H4 (cell line): ENCODE measurements around the gene SV2B. TPM values are rescaled to one million over a fixed set of nuclear protein-coding genes. Genes with fewer than 3 reads are reported as not detected.
"Not testable (repeated sequence)": the region's sequence is repeated elsewhere in the genome, so short reads cannot be mapped to it uniquely, and the experiment has no call there.

ENCODE experiments used
- DNase-seq: peaks from one replicate; pipeline ENCODE4 v3.0.0-alpha.2; 2015; ENCODE audit warnings: low spot score
- total RNA-seq: library from RNA; depleted of rRNA; stranded (reverse); fragments of >200 nt; shearing (Covaris generic); gene quantifications from 2 replicates; pipeline ENCODE4 v1.2.3, GENCODE V29; 2014; rRNA removed

SV2B gene
- total RNA-seq: 0.04 TPM in 1 of 2 replicates, not detected in the other

- DNase-seq: no peak
Observed at GRCh38 chr15:91099995-91100813, at the start of gene SV2B. SV2B (plus strand) TSS chr15:91100257; CDS start chr15:91226264, 126,007 bp downstream.

GRCh38 chr15:91051248-91051647 is 48.8 kb upstream of the SV2B start:
- no peak for DNase-seq

GRCh38 chr15:91054816-91055215 is 45.2 kb upstream of the SV2B start:
- no peak for DNase-seq

- peak; percentile 77 for DNase-seq
Observed at GRCh38 chr15:91055548-91056331, 44.3 kb upstream of the SV2B start.

- DNase-seq: no peak
Observed at GRCh38 chr15:91061230-91061629, 38.8 kb upstream of the SV2B start.

GRCh38 chr15:91061997-91062396 is 38.1 kb upstream of the SV2B start:
- no peak for DNase-seq

- no peak for DNase-seq
Observed at GRCh38 chr15:91065505-91065904, 34.6 kb upstream of the SV2B start.

GRCh38 chr15:91067036-91067435 is 33.0 kb upstream of the SV2B start:
- no peak for DNase-seq

GRCh38 chr15:91068436-91068835 is 31.6 kb upstream of the SV2B start:
- no peak for DNase-seq

GRCh38 chr15:91068966-91069365 is 31.1 kb upstream of the SV2B start:
- no peak for DNase-seq

- DNase-seq: no peak
Observed at GRCh38 chr15:91070872-91071271, 29.2 kb upstream of the SV2B start.

- DNase-seq: no peak
Observed at GRCh38 chr15:91072161-91072560, 27.9 kb upstream of the SV2B start.

GRCh38 chr15:91073077-91073476 is 27.0 kb upstream of the SV2B start:
- DNase-seq: no peak

GRCh38 chr15:91073768-91074167 is 26.3 kb upstream of the SV2B start:
- DNase-seq: no peak

GRCh38 chr15:91075739-91076138 is 24.3 kb upstream of the SV2B start:
- DNase-seq: no peak

GRCh38 chr15:91077029-91077428 is 23.0 kb upstream of the SV2B start:
- DNase-seq: no peak

- not testable (repeated sequence) for DNase-seq
Observed at GRCh38 chr15:91093866-91094265, 6.2 kb upstream of the SV2B start.

GRCh38 chr15:91098451-91098850 is 1.6 kb upstream of the SV2B start:
- DNase-seq: no peak

- peak; percentile 16 for DNase-seq
Observed at GRCh38 chr15:91099616-91099994, 452 bp upstream of the SV2B start.

GRCh38 chr15:91100814-91101607 is 954 bp downstream of the SV2B start:
- DNase-seq: no peak

GRCh38 chr15:91101608-91101920 is 1.5 kb downstream of the SV2B start:
- DNase-seq: no peak
